Measurements from ENCODE around the gene TFAP2C. TPM values are rescaled to one million over a fixed set of nuclear protein-coding genes. Genes with fewer than 3 reads are reported as not detected.

The TFAP2C gene
- total RNA-seq, 2 donors from 2014 or later: 0.31 to 1.8 TPM

DNA sequence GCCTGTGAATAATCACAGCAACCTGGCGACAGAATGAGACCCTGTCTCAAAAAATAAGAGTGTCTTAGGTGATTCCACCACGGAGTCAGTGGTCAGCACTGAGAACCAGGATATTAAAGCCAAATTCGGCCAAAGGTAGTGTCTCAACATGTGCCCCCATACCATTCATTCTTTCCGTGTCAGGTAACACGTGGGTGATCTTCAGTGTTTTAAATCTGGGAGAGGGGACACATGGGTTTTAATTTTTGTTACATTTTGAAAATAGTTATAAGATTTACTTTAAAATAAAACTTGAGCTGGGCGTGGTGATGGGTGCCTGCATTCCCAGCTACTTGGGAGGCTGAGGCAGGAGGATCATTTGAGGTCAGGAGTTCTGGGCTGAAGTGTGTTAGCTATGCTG is 59.0 kb downstream of the TFAP2C start:
- H3K27ac Mint-ChIP-seq: no peak overlapping the region
- H3K27me3 Mint-ChIP-seq (ENCODE audit: insufficient read depth): peaks cover 77% of the 10 kb centered on the region
- no peak overlapping the region for H3K4me3 ChIP-seq (ENCODE audit: low read length)
- H3K4me1 Mint-ChIP-seq: peaks cover 12% of the 10 kb centered on the region
- H3K27me3 ChIP-seq (ENCODE audit: control insufficient read depth, insufficient read depth, low read length, poor library complexity, severe bottlenecking): peaks cover 52% of the 10 kb centered on the region
- H3K4me3 Mint-ChIP-seq: no peak overlapping the region
- H3K9ac ChIP-seq (ENCODE audit: extremely low read depth, low read length, poor library complexity, severe bottlenecking): no peak overlapping the region
- TF ChIP-seq, protein P1, sequence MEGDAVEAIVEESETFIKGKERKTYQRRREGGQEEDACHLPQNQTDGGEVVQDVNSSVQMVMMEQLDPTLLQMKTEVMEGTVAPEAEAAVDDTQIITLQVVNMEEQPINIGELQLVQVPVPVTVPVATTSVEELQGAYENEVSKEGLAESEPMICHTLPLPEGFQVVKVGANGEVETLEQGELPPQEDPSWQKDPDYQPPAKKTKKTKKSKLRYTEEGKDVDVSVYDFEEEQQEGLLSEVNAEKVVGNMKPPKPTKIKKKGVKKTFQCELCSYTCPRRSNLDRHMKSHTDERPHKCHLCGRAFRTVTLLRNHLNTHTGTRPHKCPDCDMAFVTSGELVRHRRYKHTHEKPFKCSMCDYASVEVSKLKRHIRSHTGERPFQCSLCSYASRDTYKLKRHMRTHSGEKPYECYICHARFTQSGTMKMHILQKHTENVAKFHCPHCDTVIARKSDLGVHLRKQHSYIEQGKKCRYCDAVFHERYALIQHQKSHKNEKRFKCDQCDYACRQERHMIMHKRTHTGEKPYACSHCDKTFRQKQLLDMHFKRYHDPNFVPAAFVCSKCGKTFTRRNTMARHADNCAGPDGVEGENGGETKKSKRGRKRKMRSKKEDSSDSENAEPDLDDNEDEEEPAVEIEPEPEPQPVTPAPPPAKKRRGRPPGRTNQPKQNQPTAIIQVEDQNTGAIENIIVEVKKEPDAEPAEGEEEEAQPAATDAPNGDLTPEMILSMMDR (conservative IDR thresholded peaks at IDR 0.05): no peak
- H3K4me1 ChIP-seq (ENCODE audit: control insufficient read depth, insufficient read depth, low read length): peaks cover 8% of the 10 kb centered on the region
- H3K9me3 ChIP-seq (ENCODE audit: control insufficient read depth, low read length): no peaks in the 10 kb centered on the region
- no peak overlapping the region for H3K27ac ChIP-seq (ENCODE audit: low read depth, low read length)
- H3K36me3 Mint-ChIP-seq (ENCODE audit: low read depth): no peaks in the 10 kb centered on the region
- 93% methylated on average over 4 to 6 of the region's 6 CpGs for WGBS, 2 experiments (ENCODE audit: insufficient coverage in 1 of 2, insufficient read length in 1 of 2)
- no peaks in the 10 kb centered on the region for H3K36me3 ChIP-seq (ENCODE audit: control insufficient read depth, insufficient read depth, low read length)
- no peak for DNase-seq
- H3K9me3 Mint-ChIP-seq: no peaks in the 10 kb centered on the region

Other genes with a start within 250 kb of the TFAP2C start
- gene AURKA, start 237.1 kb upstream of the TFAP2C start, total RNA-seq: 10 to 100 TPM; 56.3 to 85.9 TPM
- 10 to 100 TPM; 47.9 to 50.1 TPM for gene CSTF1, start 236.7 kb upstream of the TFAP2C start, total RNA-seq
- not detected for gene CASS4, start 217.0 kb upstream of the TFAP2C start, total RNA-seq
- gene RTF2, start 160.7 kb upstream of the TFAP2C start, total RNA-seq: 10 to 100 TPM; 63.0 to 65.1 TPM
- not detected for gene FAM209A, start 104.6 kb upstream of the TFAP2C start, total RNA-seq
- gene FAM209B, start 96.1 kb upstream of the TFAP2C start, total RNA-seq: under 1 TPM in 1 of 2 donors, not detected in 1; 0.77 TPM

Measured in endodermal cell (in vitro differentiated cells).